HG03520 (cell line): ENCODE measurements around the gene ACAD11.
A peak's percentile ranks its signal among the peaks of the same experiment; 100 is the strongest.

ENCODE experiments used
- ATAC-seq: cut with Tn5 transposase; IDR thresholded peaks from one replicate; pipeline ENCODE4 v1.9.1; 2021; ENCODE audit warnings: mild to moderate bottlenecking, moderate library complexity; ENCODE audit not compliant: unreplicated experiment

Gene ACAD11

GRCh38 chr3:132659365-132660051 is at the start of gene ACAD11:
Gene ACAD11, minus strand, starts transcription at chr3:132659809. Its CDS starts 58 bp downstream, at chr3:132659751.
- peak; percentile 41 for ATAC-seq

GRCh38 chr3:132703733-132704132 is 44.1 kb upstream of the ACAD11 start:
- ATAC-seq = no peak

- no peak for ATAC-seq
These were observed 35.8 kb upstream of the ACAD11 start for GRCh38 chr3:132695422-132695821.

GRCh38 chr3:132694991-132695390 is 35.4 kb upstream of the ACAD11 start:
- no peak for ATAC-seq

GRCh38 chr3:132690040-132690439 is 30.4 kb upstream of the ACAD11 start:
- ATAC-seq = no peak

GRCh38 chr3:132682201-132682600 is 22.6 kb upstream of the ACAD11 start:
- no peak for ATAC-seq

GRCh38 chr3:132681421-132681820 is 21.8 kb upstream of the ACAD11 start:
- no peak for ATAC-seq

GRCh38 chr3:132679911-132680310 is 20.3 kb upstream of the ACAD11 start:
- no peak for ATAC-seq

GRCh38 chr3:132675408-132675807 is 15.8 kb upstream of the ACAD11 start:
- ATAC-seq = no peak

GRCh38 chr3:132669256-132669777 is 9.7 kb upstream of the ACAD11 start:
- no peak for ATAC-seq

- no peak for ATAC-seq
These were observed 5.7 kb upstream of the ACAD11 start for GRCh38 chr3:132665230-132665745.

- ATAC-seq = no peak
These were observed 2.6 kb upstream of the ACAD11 start for GRCh38 chr3:132662212-132662611.

- ATAC-seq = no peak
These were observed 1.5 kb upstream of the ACAD11 start for GRCh38 chr3:132661101-132661500.

- no peak for ATAC-seq
These were observed 1.1 kb upstream of the ACAD11 start for GRCh38 chr3:132660811-132661070.

- peak; percentile 54 for ATAC-seq
These were observed 622 bp upstream of the ACAD11 start, which contains the start of gene UBA5 for GRCh38 chr3:132660052-132660810. Gene UBA5, plus strand, starts transcription at chr3:132660329. Its CDS starts 209 bp downstream, at chr3:132660538.

GRCh38 chr3:132659000-132659364 is 627 bp downstream of the ACAD11 start:
- ATAC-seq = no peak

- no peak for ATAC-seq
These were observed 1.5 kb downstream of the ACAD11 start for GRCh38 chr3:132657869-132658747.

GRCh38 chr3:132655471-132655870 is 4.1 kb downstream of the ACAD11 start:
- no peak for ATAC-seq

GRCh38 chr3:132654721-132655120 is 4.9 kb downstream of the ACAD11 start:
- ATAC-seq = no peak

GRCh38 chr3:132654190-132654589 is 5.4 kb downstream of the ACAD11 start:
- no peak for ATAC-seq

GRCh38 chr3:132652640-132653270 is 6.9 kb downstream of the ACAD11 start:
- ATAC-seq = no peak
